Activated T-cell treated with anti-CD3 and anti-CD28 coated beads, Interleukin-2, amount 50 U/mL, for 24 hours (primary cell): ENCODE data around the gene GRID2.
"Not testable (repeated sequence)": the region's sequence is repeated elsewhere in the genome, so short reads cannot be mapped to it uniquely, and the experiment has no call there.

Source experiments
- DNase-seq: peaks from one replicate; pipeline ENCODE4 v3.0.0-alpha.2; 2020
- H3K27ac Mint-ChIP-seq: 2 replicates; pipeline ENCODE4 v1.8.0; 2020; ENCODE audit warnings: mild to moderate bottlenecking, mixed read lengths
- H3K27me3 Mint-ChIP-seq: 2 replicates; pipeline ENCODE4 v1.8.0; 2020; ENCODE audit warnings: mixed read lengths
- H3K36me3 Mint-ChIP-seq: 2 replicates; pipeline ENCODE4 v1.8.0; 2020; ENCODE audit warnings: low read depth, mixed read lengths
- H3K4me1 Mint-ChIP-seq: 2 replicates; pipeline ENCODE4 v1.8.0; 2020; ENCODE audit warnings: low read depth, mixed read lengths
- H3K4me3 Mint-ChIP-seq: 2 replicates; pipeline ENCODE4 v1.8.0; 2020; ENCODE audit warnings: mild to moderate bottlenecking, moderate library complexity, mixed read lengths
- H3K9me3 Mint-ChIP-seq: 2 replicates; pipeline ENCODE4 v1.8.0; 2020; ENCODE audit warnings: mixed read lengths

The GRID2 gene

DNA sequence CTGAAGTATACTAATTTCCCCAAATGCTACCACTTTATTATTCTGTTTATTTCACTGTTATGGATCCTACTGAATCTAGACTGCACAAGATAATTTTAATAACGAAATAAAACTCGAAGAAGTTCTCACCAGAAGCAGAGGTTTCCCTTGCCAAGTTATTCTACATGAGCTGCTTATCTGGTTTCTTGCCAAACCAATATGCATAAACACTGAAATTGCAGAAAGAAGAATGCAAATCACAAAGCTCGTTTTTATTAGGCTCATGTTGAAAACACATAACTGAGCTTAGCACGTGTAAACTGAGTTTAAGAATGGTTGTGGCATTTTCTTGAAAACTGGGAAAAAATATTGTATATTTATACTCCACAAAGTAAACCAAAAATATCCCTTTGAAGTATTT is 35.9 kb downstream of the GRID2 start:
- no peak for DNase-seq
- Mint-ChIP-seq H3K27ac (no peak overlapping the region), H3K9me3 (peaks cover 2% of the 10 kb centered on the region), H3K4me3 (no peak overlapping the region), H3K36me3 (no peaks in the 10 kb centered on the region), H3K27me3 (no peaks in the 10 kb centered on the region), H3K4me1 (no peaks in the 10 kb centered on the region)

- H3K4me1 Mint-ChIP-seq: no peaks in the 10 kb centered on the region
- H3K36me3 Mint-ChIP-seq: no peaks in the 10 kb centered on the region
- DNase-seq: no peak
- peaks cover 3% of the 10 kb centered on the region for H3K9me3 Mint-ChIP-seq
- no peak overlapping the region for H3K27ac Mint-ChIP-seq
- no peak overlapping the region for H3K4me3 Mint-ChIP-seq
- no peaks in the 10 kb centered on the region for H3K27me3 Mint-ChIP-seq
These were observed 40.5 kb downstream of the GRID2 start for GRCh38 chr4:92344216-92344615.

DNA sequence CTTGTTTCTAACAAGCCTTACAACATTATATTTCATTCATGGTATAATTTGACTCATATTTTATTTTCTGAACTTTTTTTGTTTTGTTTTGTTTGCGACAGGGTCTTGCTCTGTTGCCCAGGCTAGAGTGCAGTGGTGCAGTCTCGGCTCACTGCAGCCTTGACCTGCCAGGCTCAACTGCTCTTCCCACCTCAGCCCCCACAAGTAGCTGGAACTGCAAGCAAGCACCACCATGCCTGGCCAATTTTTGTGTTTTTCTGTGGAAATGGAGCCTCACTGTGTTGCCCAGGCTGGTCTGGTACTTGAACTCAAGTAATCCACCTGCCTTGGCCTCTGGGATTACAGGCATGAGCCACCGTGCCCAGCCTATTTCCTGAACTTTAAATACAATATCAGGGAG is 42.5 kb downstream of the GRID2 start:
- no peak overlapping the region for H3K4me3 Mint-ChIP-seq
- H3K27ac Mint-ChIP-seq: no peak overlapping the region
- H3K4me1 Mint-ChIP-seq: no peaks in the 10 kb centered on the region
- no peaks in the 10 kb centered on the region for H3K36me3 Mint-ChIP-seq
- no peak for DNase-seq
- no peaks in the 10 kb centered on the region for H3K27me3 Mint-ChIP-seq
- peaks cover 3% of the 10 kb centered on the region for H3K9me3 Mint-ChIP-seq

DNA sequence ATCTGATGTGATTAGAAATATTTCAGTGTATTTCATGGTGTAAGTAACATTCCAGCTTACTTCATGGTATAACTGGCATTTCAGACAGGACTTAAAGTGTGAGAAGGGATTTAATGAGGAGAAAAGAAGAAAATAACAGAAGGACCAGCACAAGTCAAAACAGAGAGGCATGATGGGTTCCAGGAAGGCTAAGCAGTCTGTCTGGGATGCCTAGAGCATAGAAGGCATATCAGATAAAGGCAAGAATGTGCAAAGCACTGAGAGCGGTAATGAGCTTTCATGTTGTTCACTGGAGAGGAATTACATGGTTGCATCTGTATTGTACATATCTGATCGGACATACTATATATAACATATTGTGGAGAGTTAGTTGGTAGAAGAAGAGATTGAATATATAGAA is 54.2 kb downstream of the GRID2 start:
- DNase-seq: no peak
- Mint-ChIP-seq H3K36me3 (no peaks in the 10 kb centered on the region), H3K9me3 (no peaks in the 10 kb centered on the region), H3K27me3 (no peaks in the 10 kb centered on the region), H3K4me1 (no peaks in the 10 kb centered on the region), H3K27ac (no peak overlapping the region), H3K4me3 (no peak overlapping the region)

DNA sequence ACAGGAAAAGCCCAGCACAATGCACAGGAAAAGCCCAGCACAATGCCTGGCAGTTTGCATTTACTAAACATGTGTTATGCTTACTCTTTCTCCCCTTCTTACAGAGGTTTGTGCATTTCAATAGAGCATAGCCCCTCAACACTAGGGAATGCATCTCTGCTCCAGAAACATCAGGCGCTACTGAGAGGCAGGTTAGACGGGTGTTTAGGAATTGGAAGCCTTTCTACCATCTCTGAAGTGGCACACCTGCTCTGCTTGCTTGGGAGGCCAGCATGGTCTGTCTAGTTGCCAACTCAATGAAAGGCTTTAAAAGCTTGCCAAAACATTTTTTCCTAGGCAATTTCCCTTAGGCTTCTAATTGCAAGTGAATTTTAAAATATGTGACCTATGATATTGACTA is 55.7 kb downstream of the GRID2 start:
- Mint-ChIP-seq H3K4me3 (no peak overlapping the region), H3K4me1 (no peaks in the 10 kb centered on the region), H3K9me3 (peaks cover under 1% of the 10 kb centered on the region), H3K27me3 (no peaks in the 10 kb centered on the region), H3K27ac (no peak overlapping the region), H3K36me3 (no peaks in the 10 kb centered on the region)
- DNase-seq: no peak

GRCh38 chr4:92362028-92362427 is 58.3 kb downstream of the GRID2 start:
- no peak overlapping the region for H3K27ac Mint-ChIP-seq
- no peaks in the 10 kb centered on the region for H3K27me3 Mint-ChIP-seq
- no peak for DNase-seq
- H3K9me3 Mint-ChIP-seq: peaks cover 8% of the 10 kb centered on the region
- no peaks in the 10 kb centered on the region for H3K36me3 Mint-ChIP-seq
- no peaks in the 10 kb centered on the region for H3K4me1 Mint-ChIP-seq
- no peak overlapping the region for H3K4me3 Mint-ChIP-seq

DNA sequence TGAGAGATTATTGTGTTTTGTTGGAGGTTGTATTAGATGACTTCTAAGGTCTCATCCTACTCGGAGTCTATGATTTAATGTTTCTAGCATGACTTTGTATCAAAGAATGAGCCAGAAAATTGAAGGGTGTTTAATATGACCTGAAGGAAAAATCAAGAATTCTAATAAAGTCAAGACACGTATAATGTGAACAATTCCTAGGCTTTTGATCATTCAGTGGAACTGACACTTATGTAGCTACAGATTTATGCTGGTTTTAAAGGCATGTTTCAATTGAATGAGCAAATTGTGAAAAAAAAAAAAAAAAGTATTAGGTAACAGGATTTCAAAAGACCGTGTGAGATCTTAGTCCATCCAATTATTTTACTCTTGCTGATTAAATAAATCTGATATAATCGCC is 64.9 kb downstream of the GRID2 start:
- Mint-ChIP-seq H3K36me3 (no peaks in the 10 kb centered on the region), H3K4me3 (no peak overlapping the region), H3K27me3 (no peaks in the 10 kb centered on the region), H3K4me1 (no peaks in the 10 kb centered on the region), H3K27ac (no peak overlapping the region), H3K9me3 (peaks cover 21% of the 10 kb centered on the region)
- no peak for DNase-seq

GRCh38 chr4:92381616-92382015 is 77.8 kb downstream of the GRID2 start:
- Mint-ChIP-seq H3K36me3 (no peaks in the 10 kb centered on the region), H3K9me3 (peaks cover 6% of the 10 kb centered on the region), H3K27ac (no peak overlapping the region), H3K27me3 (no peaks in the 10 kb centered on the region), H3K4me1 (no peaks in the 10 kb centered on the region), H3K4me3 (no peak overlapping the region)
- no peak for DNase-seq

- H3K27ac Mint-ChIP-seq: no peak overlapping the region
- H3K4me3 Mint-ChIP-seq: no peak overlapping the region
- peaks cover 4% of the 10 kb centered on the region for H3K9me3 Mint-ChIP-seq
- H3K4me1 Mint-ChIP-seq: no peaks in the 10 kb centered on the region
- DNase-seq: no peak
- no peaks in the 10 kb centered on the region for H3K27me3 Mint-ChIP-seq
- no peaks in the 10 kb centered on the region for H3K36me3 Mint-ChIP-seq
These were observed 78.4 kb downstream of the GRID2 start for GRCh38 chr4:92382128-92382527.

- H3K27ac Mint-ChIP-seq: no peak overlapping the region
- no peak for DNase-seq
- H3K4me1 Mint-ChIP-seq: no peaks in the 10 kb centered on the region
- no peaks in the 10 kb centered on the region for H3K27me3 Mint-ChIP-seq
- no peaks in the 10 kb centered on the region for H3K36me3 Mint-ChIP-seq
- H3K4me3 Mint-ChIP-seq: no peak overlapping the region
- H3K9me3 Mint-ChIP-seq: peaks cover 5% of the 10 kb centered on the region
These were observed 83.8 kb downstream of the GRID2 start for GRCh38 chr4:92387459-92388069.

- no peaks in the 10 kb centered on the region for H3K4me1 Mint-ChIP-seq
- peaks cover 7% of the 10 kb centered on the region for H3K9me3 Mint-ChIP-seq
- no peak overlapping the region for H3K4me3 Mint-ChIP-seq
- no peaks in the 10 kb centered on the region for H3K27me3 Mint-ChIP-seq
- H3K36me3 Mint-ChIP-seq: no peaks in the 10 kb centered on the region
- H3K27ac Mint-ChIP-seq: no peak overlapping the region
- no peak for DNase-seq
These were observed 95.3 kb downstream of the GRID2 start for GRCh38 chr4:92399032-92399431.

- not testable (repeated sequence) for H3K9me3 Mint-ChIP-seq, H3K4me3 Mint-ChIP-seq, H3K4me1 Mint-ChIP-seq, H3K27ac Mint-ChIP-seq, DNase-seq, H3K27me3 Mint-ChIP-seq, H3K36me3 Mint-ChIP-seq
These were observed 99.8 kb downstream of the GRID2 start for GRCh38 chr4:92403525-92403924.

GRCh38 chr4:92406488-92406887 is 102.7 kb downstream of the GRID2 start:
- Mint-ChIP-seq H3K27ac (no peak overlapping the region), H3K9me3 (peaks cover 7% of the 10 kb centered on the region), H3K4me1 (no peaks in the 10 kb centered on the region), H3K4me3 (no peak overlapping the region), H3K36me3 (no peaks in the 10 kb centered on the region), H3K27me3 (no peaks in the 10 kb centered on the region)
- no peak for DNase-seq

DNA sequence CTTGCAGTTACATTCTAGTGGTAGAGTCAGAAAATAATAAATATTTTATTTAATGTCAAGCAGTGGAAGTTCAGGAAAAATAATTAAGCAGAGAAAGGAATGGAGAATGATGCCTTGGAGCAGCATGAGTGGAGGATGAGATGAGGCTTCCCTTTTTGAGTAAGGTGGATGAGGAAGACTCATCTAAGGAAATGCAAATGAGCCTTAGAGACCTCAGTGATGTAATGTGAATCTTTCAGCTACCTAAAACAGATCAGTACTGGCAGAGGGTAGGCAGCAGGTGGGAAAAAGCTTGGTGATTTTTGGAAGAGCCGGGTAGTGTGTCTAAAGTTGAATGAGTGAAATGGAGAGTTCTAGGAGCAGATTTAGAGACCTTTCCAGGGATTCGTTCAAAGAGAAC is 118.2 kb downstream of the GRID2 start:
- H3K27me3 Mint-ChIP-seq: no peaks in the 10 kb centered on the region
- DNase-seq: no peak
- no peak overlapping the region for H3K27ac Mint-ChIP-seq
- no peaks in the 10 kb centered on the region for H3K36me3 Mint-ChIP-seq
- H3K9me3 Mint-ChIP-seq: peaks cover 2% of the 10 kb centered on the region
- H3K4me1 Mint-ChIP-seq: no peaks in the 10 kb centered on the region
- H3K4me3 Mint-ChIP-seq: no peak overlapping the region

GRCh38 chr4:92433272-92433758 is 129.5 kb downstream of the GRID2 start:
- H3K9me3 Mint-ChIP-seq: peaks cover 8% of the 10 kb centered on the region
- H3K27ac Mint-ChIP-seq: no peak overlapping the region
- no peak for DNase-seq
- H3K4me3 Mint-ChIP-seq: no peak overlapping the region
- no peaks in the 10 kb centered on the region for H3K4me1 Mint-ChIP-seq
- no peaks in the 10 kb centered on the region for H3K36me3 Mint-ChIP-seq
- H3K27me3 Mint-ChIP-seq: no peaks in the 10 kb centered on the region

- H3K36me3 Mint-ChIP-seq, H3K4me3 Mint-ChIP-seq, H3K27me3 Mint-ChIP-seq, H3K27ac Mint-ChIP-seq, DNase-seq, H3K9me3 Mint-ChIP-seq, H3K4me1 Mint-ChIP-seq: not testable (repeated sequence)
These were observed 135.0 kb downstream of the GRID2 start for GRCh38 chr4:92438722-92439121.
